Astrocyte (in vitro differentiated cells and primary cell): Measurements from ENCODE around the gene SPTLC3.

Source experiments
- CTCF ChIP-seq: IDR thresholded peaks from 2 replicates; pipeline ENCODE4 v1.5.1; 2011; ENCODE audit warnings: low read depth, mild to moderate bottlenecking, inconsistent platforms, low read length, moderate library complexity; ENCODE audit not compliant: insufficient read depth
- EZH2 ChIP-seq: IDR thresholded peaks from 2 replicates; pipeline ENCODE4 v1.6.1; 2012; ENCODE audit warnings: mild to moderate bottlenecking, low read length, inconsistent platforms; ENCODE audit not compliant: insufficient read depth

GRCh38 chr20:12975833-12976608 is 32.8 kb upstream of the SPTLC3 start:
- TF ChIP-seq CTCF = no peak
- TF ChIP-seq EZH2 = no peak
